ENCODE data around the gene AMPH.
A peak's percentile ranks its signal among the peaks of the same experiment; 100 is the strongest.

The AMPH gene

GRCh38 chr7:38630720-38631673, at the start of gene AMPH:
Gene AMPH (minus strand): TSS chr7:38631373. CDS start chr7:38631351, 22 bp downstream.
- no peak for DNase-seq (ENCODE audit: low spot score)

- no peak for DNase-seq (ENCODE audit: low spot score)
These were observed 48.2 kb upstream of the AMPH start for GRCh38 chr7:38679419-38679818.

GRCh38 chr7:38678698-38679054, 47.5 kb upstream of the AMPH start:
- no peak for DNase-seq (ENCODE audit: low spot score)

DNA sequence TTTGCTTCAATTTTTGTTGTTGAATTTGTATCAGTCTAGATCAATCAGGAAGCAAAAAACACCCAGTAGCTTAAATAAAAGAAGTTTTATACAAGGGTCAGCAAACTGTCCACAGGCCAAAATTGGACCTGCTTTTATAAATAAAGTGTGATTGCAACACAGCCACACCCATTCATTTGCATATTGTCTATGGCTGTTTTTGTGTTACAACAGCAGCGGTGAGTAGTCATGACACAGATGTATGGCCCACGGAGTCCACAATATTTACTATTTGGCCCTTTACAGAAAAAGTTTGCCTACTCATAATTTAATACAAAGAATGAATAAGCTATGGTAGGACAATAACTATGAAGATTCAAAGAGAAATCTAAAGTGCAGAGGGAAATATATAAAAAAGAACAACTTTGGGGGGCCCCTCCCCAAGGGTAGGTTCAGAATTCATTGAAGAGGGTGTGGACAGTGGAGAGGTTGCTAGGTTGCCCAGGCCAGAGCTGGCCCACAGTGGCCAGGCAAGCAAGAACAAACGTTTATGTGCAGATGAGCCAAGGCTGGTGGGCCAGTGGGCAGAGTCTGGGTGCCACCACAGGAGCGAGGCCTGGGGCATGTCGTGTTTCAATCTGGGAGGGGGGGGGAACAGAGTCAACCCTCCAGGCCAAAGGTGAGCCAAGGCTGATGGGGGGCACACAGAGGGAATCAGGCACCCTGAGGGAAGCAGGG, 47.0 kb upstream of the AMPH start:
- no peak for DNase-seq (ENCODE audit: low spot score)

DNA sequence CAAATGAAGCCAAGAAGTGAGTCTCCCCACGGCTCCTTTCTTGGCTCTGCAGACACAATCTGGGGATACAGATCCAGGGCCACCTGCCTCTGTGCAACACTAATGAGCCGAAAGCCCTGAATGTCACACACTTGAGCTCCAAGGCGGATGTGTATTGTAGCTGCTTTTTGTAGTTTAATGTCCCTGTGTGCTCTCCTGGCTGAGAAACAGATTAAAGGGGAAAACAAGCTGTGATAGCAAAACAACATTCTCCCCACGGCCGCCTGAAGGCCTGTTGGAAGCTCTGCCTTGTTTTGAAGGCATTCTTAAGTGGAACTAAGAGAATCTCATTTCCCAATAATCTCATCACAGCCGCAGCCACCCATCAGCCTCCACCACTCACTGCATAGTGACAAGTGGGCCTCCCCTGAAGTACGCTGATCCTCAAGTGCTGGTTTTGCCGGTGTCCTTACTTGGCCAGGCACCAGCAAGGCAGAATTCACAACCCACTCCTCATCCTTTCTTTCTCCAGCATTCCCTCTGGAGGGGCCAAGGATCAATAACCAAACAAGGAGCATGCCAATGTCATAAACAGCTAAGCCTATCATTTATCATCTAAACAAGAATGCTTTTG, 44.4 kb upstream of the AMPH start:
- no peak for DNase-seq (ENCODE audit: low spot score)

GRCh38 chr7:38674513-38674912, 43.3 kb upstream of the AMPH start:
- no peak for DNase-seq (ENCODE audit: low spot score)

DNA sequence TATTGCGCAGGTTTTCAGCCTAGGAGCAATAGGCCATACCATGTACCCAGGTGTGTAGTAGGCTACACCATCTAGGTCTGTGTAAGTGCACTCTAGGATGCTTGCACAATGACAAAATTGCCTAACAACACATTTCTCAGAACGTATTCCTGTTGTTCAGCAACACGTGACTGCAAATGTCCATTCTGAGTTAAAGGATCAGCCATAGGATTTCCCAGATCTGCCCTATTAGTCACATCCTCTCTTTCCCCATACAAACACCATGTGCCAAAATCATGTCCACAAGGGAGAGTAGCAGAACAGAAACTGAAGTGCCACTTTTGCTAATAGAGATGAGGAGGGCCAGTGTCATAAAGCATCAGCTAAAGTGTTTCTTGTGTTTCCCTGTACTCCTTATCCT, 42.6 kb upstream of the AMPH start:
- DNase-seq (ENCODE audit: low spot score): no peak

- peak; percentile 38 for DNase-seq (ENCODE audit: low spot score)
These were observed 41.0 kb upstream of the AMPH start for GRCh38 chr7:38671911-38672905.

DNA sequence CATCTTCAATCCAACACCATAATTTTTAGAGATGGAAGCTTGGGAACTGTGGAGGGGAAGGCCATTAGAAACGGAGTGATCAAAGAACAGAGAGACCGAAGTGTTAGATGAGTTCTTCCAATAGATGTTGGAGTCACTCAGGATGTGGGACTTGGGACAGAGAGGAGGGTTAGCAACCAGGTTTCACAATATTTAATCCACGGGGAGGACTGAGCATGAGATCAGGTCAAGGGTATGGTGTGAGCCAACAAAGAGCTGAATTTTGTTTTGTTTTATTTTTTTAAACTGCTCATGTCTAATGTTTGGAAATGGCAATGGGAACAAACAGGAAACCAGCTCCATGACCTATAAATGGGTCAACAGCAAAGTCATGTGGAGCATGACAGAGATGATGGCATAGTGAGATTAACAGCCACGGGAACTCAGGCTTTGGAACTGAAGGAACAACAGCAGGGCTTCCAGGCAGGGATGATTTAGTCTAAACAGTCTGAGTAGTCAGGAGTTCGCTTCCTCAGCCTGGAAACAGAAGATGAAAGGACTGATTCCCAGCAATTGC, 38.9 kb upstream of the AMPH start:
- DNase-seq (ENCODE audit: low spot score): no peak

DNA sequence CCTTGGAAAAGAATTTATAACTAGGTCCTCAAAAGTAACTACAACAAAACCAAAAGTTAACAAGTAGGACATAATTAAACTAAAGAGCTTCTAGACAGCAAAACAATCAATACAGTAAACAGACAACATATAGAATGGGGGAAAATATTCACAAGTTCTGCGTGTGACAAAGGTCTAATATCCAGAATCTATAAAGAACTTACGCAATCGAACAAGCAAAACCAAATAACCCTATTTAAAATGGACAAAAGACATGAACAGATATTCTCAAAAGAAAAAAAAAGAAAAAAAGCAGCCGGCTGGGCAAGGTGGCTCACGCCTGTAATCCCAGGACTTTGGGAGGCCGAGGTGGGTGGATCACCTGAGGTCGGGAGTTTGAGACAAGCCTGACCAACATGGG, 33.8 kb upstream of the AMPH start:
- DNase-seq (ENCODE audit: low spot score): no peak

- DNase-seq (ENCODE audit: low spot score): peak; percentile 64
These were observed 29.4 kb upstream of the AMPH start for GRCh38 chr7:38660427-38661099.

DNA sequence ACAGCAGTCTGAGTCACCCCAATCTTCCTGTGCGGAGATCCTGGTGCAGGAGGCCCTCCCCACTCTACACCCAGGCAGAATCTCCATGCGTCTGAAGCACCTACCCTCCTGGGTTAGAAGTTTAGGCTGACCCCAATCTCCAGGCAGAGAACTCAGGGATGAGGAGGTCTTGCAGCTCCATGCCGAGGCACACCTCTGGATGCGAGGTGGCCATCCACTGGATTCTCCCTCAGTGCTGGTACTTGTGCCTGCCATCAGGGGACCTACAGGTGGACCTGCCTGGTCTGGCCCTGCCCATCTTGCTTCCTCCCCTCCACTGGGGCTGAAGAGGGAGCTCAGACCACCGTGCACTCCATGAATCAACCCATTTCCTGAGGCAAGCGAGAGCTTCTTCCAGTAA, 28.8 kb upstream of the AMPH start:
- no peak for DNase-seq (ENCODE audit: low spot score)

DNA sequence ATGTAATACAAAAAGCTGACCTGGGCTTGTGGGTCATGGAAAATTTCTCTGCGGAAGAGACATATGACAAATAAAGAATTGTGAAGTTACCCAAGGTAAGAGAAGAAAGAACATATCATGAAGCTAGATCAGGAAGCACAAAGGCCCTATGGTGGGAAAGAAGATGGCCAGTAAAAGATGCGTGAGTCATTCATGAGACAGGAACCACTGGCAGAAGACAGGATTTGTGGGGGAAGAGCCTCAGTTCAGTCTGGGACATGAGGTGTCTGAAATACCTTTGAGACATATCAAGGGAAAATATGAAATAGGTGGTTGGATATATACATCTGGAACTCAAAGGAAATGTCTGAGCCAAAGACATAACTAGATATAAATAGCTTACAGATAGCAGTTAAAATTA, 27.7 kb upstream of the AMPH start:
- DNase-seq (ENCODE audit: low spot score): no peak

DNA sequence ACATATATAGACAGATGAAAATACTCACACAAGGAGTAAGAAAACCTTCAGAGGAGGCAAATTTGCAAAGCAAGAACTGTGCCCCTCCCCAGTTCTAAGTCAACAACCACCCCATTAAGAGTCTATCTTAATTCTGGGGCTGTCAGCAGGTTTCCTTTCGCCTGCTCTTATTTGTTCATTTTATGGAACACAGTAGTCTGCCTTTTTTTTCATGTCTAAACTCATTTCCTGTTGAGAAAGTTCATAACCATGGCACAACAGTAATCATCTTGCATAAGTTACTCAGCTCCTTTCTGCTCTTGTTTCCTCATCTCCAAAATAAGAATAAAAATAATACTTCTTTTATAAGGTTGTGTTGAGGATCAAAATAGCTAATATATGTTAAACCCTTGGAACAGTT, 25.8 kb upstream of the AMPH start:
- DNase-seq (ENCODE audit: low spot score): no peak

DNA sequence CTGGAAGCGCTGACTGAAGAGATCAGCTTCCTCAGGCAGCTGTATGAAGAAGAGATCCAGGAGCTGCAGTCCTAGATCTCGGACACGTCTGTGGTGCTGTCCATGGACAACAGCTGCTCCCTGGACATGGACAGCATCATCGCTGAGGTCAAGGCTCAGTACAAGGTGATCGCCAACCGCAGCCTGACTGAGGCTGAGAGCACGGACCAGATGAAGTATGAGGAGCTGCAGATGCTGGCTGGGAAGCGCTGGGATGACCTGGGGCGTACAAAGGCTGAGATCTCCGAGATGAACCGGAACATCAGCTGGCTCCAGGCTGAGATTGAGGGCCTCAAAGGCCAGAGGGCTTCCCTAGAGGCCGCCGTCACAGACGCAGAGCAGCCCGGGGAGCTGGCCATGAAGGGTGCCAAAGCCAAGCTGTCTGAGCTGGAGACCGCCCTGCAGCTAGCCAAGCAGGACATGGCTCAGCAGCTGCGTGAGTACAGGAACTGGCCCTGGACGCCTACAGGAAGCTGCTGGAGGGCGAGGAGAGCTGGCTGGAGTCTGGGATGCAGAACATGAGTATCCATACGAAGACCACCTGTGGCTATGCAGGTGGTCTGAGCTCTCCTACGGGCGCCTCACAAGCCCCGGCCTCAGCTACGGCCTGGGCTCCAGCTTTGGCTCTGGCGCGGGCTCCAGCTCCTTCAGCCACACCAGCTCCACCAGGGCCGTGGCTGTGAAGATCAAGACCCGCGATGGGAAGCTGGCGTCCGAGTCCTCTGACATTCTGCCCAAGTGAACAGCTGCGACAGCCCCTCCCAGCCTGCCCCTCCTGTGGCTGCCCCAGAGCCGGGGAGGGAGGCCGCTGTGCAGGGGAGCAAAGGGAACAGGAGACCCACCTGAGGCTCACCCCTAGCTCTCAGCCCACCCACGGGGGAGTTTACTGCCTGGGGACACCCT, 24.9 kb upstream of the AMPH start:
- DNase-seq (ENCODE audit: low spot score): no peak

DNA sequence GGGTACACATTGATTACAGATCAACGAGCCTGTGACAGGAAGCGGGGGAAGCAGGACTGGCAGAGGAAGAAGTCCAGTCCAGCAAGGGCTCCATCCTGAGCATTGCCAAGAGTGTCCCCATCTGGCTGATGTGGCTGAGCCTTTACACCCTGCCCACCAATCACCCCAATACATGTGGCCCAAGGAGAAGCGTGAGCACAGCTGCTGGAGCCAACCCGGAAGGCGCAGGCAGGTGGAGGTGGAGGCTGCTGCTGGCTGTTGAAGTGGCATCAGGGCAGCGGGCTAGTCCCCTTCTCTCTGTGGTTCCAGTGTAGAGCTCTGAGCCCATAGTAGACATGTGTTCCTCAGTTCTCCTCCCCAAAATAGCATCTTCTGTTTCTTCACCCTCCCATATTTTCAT, 6.8 kb upstream of the AMPH start:
- DNase-seq (ENCODE audit: low spot score): no peak

DNA sequence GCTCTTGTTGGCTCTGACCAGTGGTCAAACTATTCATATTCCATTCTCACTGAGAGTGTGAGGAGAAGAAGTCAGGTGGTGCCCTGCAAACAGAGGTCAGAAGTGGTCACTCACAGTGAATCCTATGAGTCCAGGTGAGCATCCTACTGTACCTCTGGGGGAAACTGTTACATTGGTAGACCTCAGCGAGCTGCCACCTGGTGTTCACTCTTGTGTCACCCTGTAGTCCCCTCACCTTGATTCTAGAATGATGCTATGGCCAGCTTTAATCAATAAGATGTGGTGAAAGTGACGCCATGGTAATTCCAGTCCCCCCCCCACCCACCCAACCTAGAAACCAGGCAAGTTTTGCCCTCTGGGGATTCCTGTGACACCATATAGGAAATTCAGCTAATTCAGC, 1.2 kb upstream of the AMPH start:
- DNase-seq (ENCODE audit: low spot score): no peak

- DNase-seq (ENCODE audit: low spot score): no peak
These were observed 1.3 kb downstream of the AMPH start for GRCh38 chr7:38629651-38630510.

All from NAMALWA (cell line).